ENCODE results near the gene ST3GAL3. TPM values are rescaled to one million over a fixed set of nuclear protein-coding genes. Genes with fewer than 3 reads are reported as not detected.

ST3GAL3 gene
- total RNA-seq, 4 donors from 2014 or later: 32.2 to 57.4 (median 38.3) TPM

DNA sequence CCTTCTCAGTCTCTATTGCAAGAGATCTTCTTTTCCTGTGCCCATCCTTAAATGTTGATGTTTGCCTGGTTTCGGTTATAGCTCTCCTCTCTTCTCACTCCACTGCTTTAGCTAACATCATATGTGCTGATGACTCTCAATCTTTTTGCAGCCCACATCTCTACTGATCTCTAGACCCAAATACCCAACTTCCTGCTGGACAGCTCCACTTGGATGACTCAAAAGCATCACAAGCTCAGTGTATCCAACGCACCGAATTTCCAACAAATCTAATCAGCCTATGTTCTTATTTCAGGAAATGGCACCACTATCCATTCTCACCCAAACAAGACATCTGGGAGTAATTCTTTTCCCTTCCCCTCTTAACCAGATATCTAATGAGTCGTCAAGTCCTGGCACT, 147.1 kb downstream of the ST3GAL3 start:
- in situ Hi-C loops (cut with MboI; ENCODE audit: low sequenced_read_pairs in 4 of 4): no loop called here

DNA sequence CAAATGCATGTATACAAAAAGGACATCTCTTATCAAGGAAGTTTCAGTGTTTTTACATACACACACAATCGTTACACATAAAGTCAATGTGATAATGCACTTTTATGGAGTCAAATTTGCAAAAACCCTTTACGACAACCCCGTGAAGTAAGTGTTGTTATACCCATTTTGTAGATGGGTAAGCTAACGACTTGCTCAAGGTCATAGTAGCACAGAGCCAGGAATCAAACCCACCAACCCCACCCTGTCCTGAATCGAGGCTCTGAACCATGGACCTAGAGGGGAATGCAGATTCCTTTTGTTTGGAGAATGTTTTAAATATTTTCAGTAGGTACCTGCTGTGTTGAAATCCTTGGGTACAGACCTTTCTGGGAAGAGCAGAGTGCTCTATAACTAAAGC, 148.9 kb downstream of the ST3GAL3 start:
- DNase-seq: no peak

More for the DNA sequence above, 147.1 kb downstream of the ST3GAL3 start:
- intact Hi-C loops (cut with DNase I; ENCODE audit: low total_unique reads): no loop called here
- Histone ChIP-seq H3K4me1 (peaks cover 4 to 21% of the 10 kb centered on the region in 2 donors), H3K27me3 (no peaks in the 10 kb centered on the region), H3K27ac (no peak overlapping the region), H3K4me3 (no peak overlapping the region), H3K36me3 (no peaks in the 10 kb centered on the region), H3K9me3 (no peaks in the 10 kb centered on the region)
- no peak for DNase-seq
- TF ChIP-seq, protein P1, sequence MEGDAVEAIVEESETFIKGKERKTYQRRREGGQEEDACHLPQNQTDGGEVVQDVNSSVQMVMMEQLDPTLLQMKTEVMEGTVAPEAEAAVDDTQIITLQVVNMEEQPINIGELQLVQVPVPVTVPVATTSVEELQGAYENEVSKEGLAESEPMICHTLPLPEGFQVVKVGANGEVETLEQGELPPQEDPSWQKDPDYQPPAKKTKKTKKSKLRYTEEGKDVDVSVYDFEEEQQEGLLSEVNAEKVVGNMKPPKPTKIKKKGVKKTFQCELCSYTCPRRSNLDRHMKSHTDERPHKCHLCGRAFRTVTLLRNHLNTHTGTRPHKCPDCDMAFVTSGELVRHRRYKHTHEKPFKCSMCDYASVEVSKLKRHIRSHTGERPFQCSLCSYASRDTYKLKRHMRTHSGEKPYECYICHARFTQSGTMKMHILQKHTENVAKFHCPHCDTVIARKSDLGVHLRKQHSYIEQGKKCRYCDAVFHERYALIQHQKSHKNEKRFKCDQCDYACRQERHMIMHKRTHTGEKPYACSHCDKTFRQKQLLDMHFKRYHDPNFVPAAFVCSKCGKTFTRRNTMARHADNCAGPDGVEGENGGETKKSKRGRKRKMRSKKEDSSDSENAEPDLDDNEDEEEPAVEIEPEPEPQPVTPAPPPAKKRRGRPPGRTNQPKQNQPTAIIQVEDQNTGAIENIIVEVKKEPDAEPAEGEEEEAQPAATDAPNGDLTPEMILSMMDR (IDR thresholded peaks at IDR 0.05 in 4 of 5, conservative IDR thresholded peaks at IDR 0.05 in 1 of 5): no peak
- TF ChIP-seq POLR2A (IDR thresholded peaks at IDR 0.05): no peak
- ATAC-seq: no peak

DNA sequence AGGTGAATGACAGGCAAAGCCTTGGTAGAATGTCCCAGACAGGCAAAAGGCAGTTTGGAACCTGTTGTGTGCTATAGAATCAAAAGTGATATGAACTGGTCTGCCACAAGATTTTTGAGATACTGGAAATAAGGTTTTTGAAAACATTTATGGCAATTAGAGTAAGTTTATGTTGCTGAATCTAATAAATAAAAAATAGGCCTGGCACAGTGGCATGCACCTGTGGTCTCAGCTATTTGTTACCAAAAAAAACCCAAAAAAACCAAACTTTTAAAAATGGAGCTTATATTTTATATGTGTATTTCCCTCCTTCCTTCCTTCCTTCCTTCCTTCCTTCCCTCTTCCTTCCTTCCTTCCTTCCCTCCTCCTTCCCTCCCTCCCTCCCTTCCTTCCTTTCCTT, 149.8 kb downstream of the ST3GAL3 start:
- in situ Hi-C loops (cut with MboI; ENCODE audit: low sequenced_read_pairs in 4 of 4): no loop called here
- Histone ChIP-seq H3K4me1 (peaks cover 20% of the 10 kb centered on the region in 2 donors), H3K36me3 (no peaks in the 10 kb centered on the region), H3K9me3 (no peaks in the 10 kb centered on the region), H3K27ac (no peak overlapping the region), H3K4me3 (no peak overlapping the region), H3K27me3 (no peaks in the 10 kb centered on the region)
- intact Hi-C loops (cut with DNase I; ENCODE audit: low total_unique reads): no loop called here
- no peak for ATAC-seq
- TF ChIP-seq POLR2A (IDR thresholded peaks at IDR 0.05): no peak
- TF ChIP-seq, protein P1 (IDR thresholded peaks at IDR 0.05 in 4 of 5, conservative IDR thresholded peaks at IDR 0.05 in 1 of 5): no peak
- DNase-seq: no peak

More for the DNA sequence above, 148.9 kb downstream of the ST3GAL3 start:
- Histone ChIP-seq H3K4me3 (no peak overlapping the region), H3K27ac (no peak overlapping the region), H3K27me3 (no peaks in the 10 kb centered on the region), H3K4me1 (peaks cover 11 to 16% of the 10 kb centered on the region in 2 donors), H3K36me3 (no peaks in the 10 kb centered on the region), H3K9me3 (no peaks in the 10 kb centered on the region)
- intact Hi-C loops (cut with DNase I; ENCODE audit: low total_unique reads): no loop called here
- in situ Hi-C loops (cut with MboI; ENCODE audit: low sequenced_read_pairs in 4 of 4): no loop called here
- ATAC-seq: no peak
- TF ChIP-seq POLR2A (IDR thresholded peaks at IDR 0.05): no peak
- TF ChIP-seq, protein P1 (IDR thresholded peaks at IDR 0.05 in 4 of 5, conservative IDR thresholded peaks at IDR 0.05 in 1 of 5): no peak

DNA sequence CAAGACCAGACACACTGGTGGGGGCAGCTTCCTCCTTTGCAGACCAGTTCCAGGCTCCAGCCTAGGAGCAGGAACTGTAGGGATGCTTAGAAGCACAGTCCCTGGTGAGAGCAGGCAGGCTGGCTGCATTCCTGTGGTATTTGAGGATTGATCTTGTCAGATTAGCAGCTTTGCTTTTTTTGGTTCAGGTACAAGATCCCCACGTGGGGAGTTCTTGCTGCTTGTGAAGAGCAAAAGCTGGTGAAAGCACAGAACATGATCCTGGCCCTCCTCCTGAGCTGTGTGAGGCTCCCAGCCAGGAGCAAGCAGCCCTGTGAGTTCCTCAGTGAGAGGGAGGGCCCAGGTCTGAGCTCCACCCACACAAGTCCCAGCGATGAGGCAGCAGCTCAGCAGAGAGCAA, 151.0 kb downstream of the ST3GAL3 start:
- intact Hi-C loops (cut with DNase I; ENCODE audit: low total_unique reads): loop anchor here (2.0 kb wide), 1 partner anchor 70 kb away; no protein-coding TSS in a partner anchor
- in situ Hi-C loops (cut with MboI; ENCODE audit: low sequenced_read_pairs in 4 of 4): no loop called here
- ATAC-seq: peak; percentile 63 to 84

More for the DNA sequence above, 151.0 kb downstream of the ST3GAL3 start:
- H3K9me3 ChIP-seq: no peaks in the 10 kb centered on the region
- no peaks in the 10 kb centered on the region for H3K36me3 ChIP-seq
- peak; percentile 69 to 72 for DNase-seq
- H3K4me3 ChIP-seq: no peak overlapping the region
- H3K27ac ChIP-seq: peak overlapping the region; percentile 51 to 71 (median 56)
- peaks cover 15 to 32% of the 10 kb centered on the region in 2 donors for H3K4me1 ChIP-seq
- TF ChIP-seq POLR2A (IDR thresholded peaks at IDR 0.05): no peak
- TF ChIP-seq, protein P1 (IDR thresholded peaks at IDR 0.05 in 4 of 5, conservative IDR thresholded peaks at IDR 0.05 in 1 of 5): no peak
- H3K27me3 ChIP-seq: no peaks in the 10 kb centered on the region
